B cell (primary cell): ENCODE data around the gene NCOA7. TPM values are rescaled to one million over a fixed set of nuclear protein-coding genes. Genes with fewer than 3 reads are reported as not detected.

Source experiments
- polyA plus RNA-seq: library from polyadenylated mRNA; depleted of rRNA; stranded (reverse); fragments of >200 nt; gene quantifications from 2 replicates; pipeline ENCODE4 v1.2.3, GENCODE V29; 2012
- small RNA-seq: library from RNA; depleted of rRNA; stranded (forward); fragments of <200 nt; gene quantifications from one replicate; pipeline ENCODE3, GENCODE V24; 2012; ENCODE audit warnings: low replicate concordance, low read depth; ENCODE audit not compliant: insufficient read length
- total RNA-seq, 2 donors: library from RNA; stranded (reverse); fragments of 120-200 nt in 1 of 2; gene quantifications; 1 replicate in 1 of 2; 2 replicates in 1 of 2; pipeline versions ENCODE4 v1.2.3 to v1.2.4, GENCODE V29; 2013 to 2022

The NCOA7 gene
- total and polyA plus RNA-seq, 2 donors (not counting 1 experiment from before 2014, with no cell fraction given): 10.9 to 27.4 TPM

Small RNA genes lying within 50 kb of the gene (small RNA-seq; reads per million reads assigned to genes)
- not detected for gene RNA5SP216

Other genes with a start within 250 kb of the NCOA7 start
- gene HEY2, start 41.3 kb upstream of the NCOA7 start, total RNA-seq: not detected in 2 replicates
- 0.12 and 0.23 TPM in 2 replicates for gene HEY2, start 41.3 kb upstream of the NCOA7 start, polyA plus RNA-seq
- gene HINT3, start 165.8 kb downstream of the NCOA7 start, total RNA-seq: 10.7 and 12.4 TPM in 2 replicates
- 5.5 and 9.4 TPM in 2 replicates for gene HINT3, start 165.8 kb downstream of the NCOA7 start, polyA plus RNA-seq
- 29.3 and 30.4 TPM in 2 replicates for gene TRMT11, start 195.6 kb downstream of the NCOA7 start, total RNA-seq
- gene TRMT11, start 195.6 kb downstream of the NCOA7 start, polyA plus RNA-seq: 12.1 and 16.4 TPM in 2 replicates